ENCODE data around the gene ADGRL3. TPM values are rescaled to one million over a fixed set of nuclear protein-coding genes. Genes with fewer than 3 reads are reported as not detected.

The ADGRL3 gene
- total RNA-seq, 1 donor from 2014 or later, result 31.3 TPM

DNA sequence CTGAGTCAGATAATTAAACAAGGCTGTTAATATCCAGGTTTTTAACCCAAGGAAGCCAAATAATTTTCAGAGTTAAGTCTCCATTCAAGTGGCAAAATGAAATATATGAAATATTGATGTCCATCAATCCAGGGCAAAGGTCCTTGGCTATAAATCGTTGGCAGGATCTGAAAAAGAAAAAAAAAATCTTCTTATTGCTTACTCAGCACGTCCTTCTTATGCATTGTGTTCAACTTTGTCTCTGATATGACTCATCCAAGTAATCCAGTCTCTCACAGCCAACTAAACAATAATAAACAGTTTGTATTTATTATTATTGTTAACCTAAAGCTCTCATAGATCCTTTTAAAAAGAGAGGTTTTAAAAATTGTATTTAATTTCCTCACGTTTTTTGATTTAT is 851.2 kb downstream of the ADGRL3 start:
- Histone ChIP-seq H2AFZ (ENCODE audit: low read depth, low read length) (no peak overlapping the region), H4K20me1 (ENCODE audit: insufficient read depth, low read length) (no peaks in the 10 kb centered on the region), H3K27me3 (ENCODE audit: insufficient read depth, low read length) (no peaks in the 10 kb centered on the region), H3K27ac (ENCODE audit: low read depth, low read length) (no peak overlapping the region), H3K9me3 (ENCODE audit: insufficient read depth, low read depth, low read length) (no peaks in the 10 kb centered on the region), H3K4me3 (ENCODE audit: insufficient read depth, low read depth, low read length) (no peak overlapping the region), H3K9ac (ENCODE audit: low read length) (no peak overlapping the region), H3K36me3 (ENCODE audit: insufficient read depth, low read length) (no peaks in the 10 kb centered on the region), H3K79me2 (ENCODE audit: insufficient read depth, low read length) (no peaks in the 10 kb centered on the region), H3K4me2 (ENCODE audit: low read length) (no peak overlapping the region), H3K4me1 (ENCODE audit: insufficient read depth, low read length) (no peaks in the 10 kb centered on the region)
- Mint-ChIP-seq H3K27me3 (ENCODE audit: low read depth, unreplicated experiment) (no peaks in the 10 kb centered on the region), H3K9me3 (ENCODE audit: unreplicated experiment) (no peaks in the 10 kb centered on the region), H3K4me1 (ENCODE audit: low read depth, unreplicated experiment) (peaks cover 12% of the 10 kb centered on the region), H3K36me3 (ENCODE audit: low read depth, unreplicated experiment) (peaks cover 2% of the 10 kb centered on the region), H3K27ac (ENCODE audit: unreplicated experiment) (no peak overlapping the region), H3K4me3 (ENCODE audit: unreplicated experiment) (no peak overlapping the region)
- DNase-seq (ENCODE audit: low read depth), result no peak
- FAIRE-seq, result no peak
- TF ChIP-seq, protein P1, sequence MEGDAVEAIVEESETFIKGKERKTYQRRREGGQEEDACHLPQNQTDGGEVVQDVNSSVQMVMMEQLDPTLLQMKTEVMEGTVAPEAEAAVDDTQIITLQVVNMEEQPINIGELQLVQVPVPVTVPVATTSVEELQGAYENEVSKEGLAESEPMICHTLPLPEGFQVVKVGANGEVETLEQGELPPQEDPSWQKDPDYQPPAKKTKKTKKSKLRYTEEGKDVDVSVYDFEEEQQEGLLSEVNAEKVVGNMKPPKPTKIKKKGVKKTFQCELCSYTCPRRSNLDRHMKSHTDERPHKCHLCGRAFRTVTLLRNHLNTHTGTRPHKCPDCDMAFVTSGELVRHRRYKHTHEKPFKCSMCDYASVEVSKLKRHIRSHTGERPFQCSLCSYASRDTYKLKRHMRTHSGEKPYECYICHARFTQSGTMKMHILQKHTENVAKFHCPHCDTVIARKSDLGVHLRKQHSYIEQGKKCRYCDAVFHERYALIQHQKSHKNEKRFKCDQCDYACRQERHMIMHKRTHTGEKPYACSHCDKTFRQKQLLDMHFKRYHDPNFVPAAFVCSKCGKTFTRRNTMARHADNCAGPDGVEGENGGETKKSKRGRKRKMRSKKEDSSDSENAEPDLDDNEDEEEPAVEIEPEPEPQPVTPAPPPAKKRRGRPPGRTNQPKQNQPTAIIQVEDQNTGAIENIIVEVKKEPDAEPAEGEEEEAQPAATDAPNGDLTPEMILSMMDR (IDR thresholded peaks at IDR 0.05; ENCODE audit: insufficient read depth, low read depth, low read length), result no peak
- TF ChIP-seq EZH2 (IDR thresholded peaks at IDR 0.05; ENCODE audit: insufficient read depth, low read length), result no peak

DNA sequence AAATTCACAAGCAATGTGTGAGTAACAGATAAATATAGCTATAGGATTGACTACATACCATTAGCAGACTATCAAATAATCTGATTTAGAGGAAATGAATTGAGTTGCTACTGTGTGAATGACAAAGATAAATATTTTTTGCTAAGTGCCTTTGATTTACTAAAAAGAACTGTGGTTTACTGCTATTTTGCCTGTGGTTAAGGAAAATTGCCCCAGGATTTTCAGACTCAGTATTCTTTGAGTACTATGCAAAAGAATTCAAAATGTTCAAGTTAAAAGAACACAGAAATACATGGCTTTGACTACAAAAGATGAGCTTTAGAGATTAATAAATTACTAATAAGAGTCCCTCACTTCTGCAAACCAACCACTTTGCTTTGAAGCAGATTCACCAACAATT is 853.8 kb downstream of the ADGRL3 start:
- H3K4me3 ChIP-seq (ENCODE audit: insufficient read depth, low read depth, low read length), result no peak overlapping the region
- H3K27me3 ChIP-seq (ENCODE audit: insufficient read depth, low read length), result no peaks in the 10 kb centered on the region
- H3K4me3 Mint-ChIP-seq (ENCODE audit: unreplicated experiment), result no peak overlapping the region
- no peak overlapping the region for H3K9ac ChIP-seq (ENCODE audit: low read length)
- no peaks in the 10 kb centered on the region for H3K27me3 Mint-ChIP-seq (ENCODE audit: low read depth, unreplicated experiment)
- H4K20me1 ChIP-seq (ENCODE audit: insufficient read depth, low read length), result no peaks in the 10 kb centered on the region
- no peaks in the 10 kb centered on the region for H3K79me2 ChIP-seq (ENCODE audit: insufficient read depth, low read length)
- H3K27ac ChIP-seq (ENCODE audit: low read depth, low read length), result no peak overlapping the region
- H3K4me2 ChIP-seq (ENCODE audit: low read length), result no peak overlapping the region
- peaks cover 12% of the 10 kb centered on the region for H3K4me1 Mint-ChIP-seq (ENCODE audit: low read depth, unreplicated experiment)
- H3K36me3 Mint-ChIP-seq (ENCODE audit: low read depth, unreplicated experiment), result no peaks in the 10 kb centered on the region
- H3K9me3 ChIP-seq (ENCODE audit: insufficient read depth, low read depth, low read length), result no peaks in the 10 kb centered on the region
- H2AFZ ChIP-seq (ENCODE audit: low read depth, low read length), result no peak overlapping the region
- TF ChIP-seq, protein P1 (IDR thresholded peaks at IDR 0.05; ENCODE audit: insufficient read depth, low read depth, low read length), result no peak
- TF ChIP-seq EZH2 (IDR thresholded peaks at IDR 0.05; ENCODE audit: insufficient read depth, low read length), result no peak
- no peak overlapping the region for H3K27ac Mint-ChIP-seq (ENCODE audit: unreplicated experiment)
- H3K36me3 ChIP-seq (ENCODE audit: insufficient read depth, low read length), result no peaks in the 10 kb centered on the region
- DNase-seq (ENCODE audit: low read depth) (peak; percentile 9), FAIRE-seq (no peak)
- no peaks in the 10 kb centered on the region for H3K4me1 ChIP-seq (ENCODE audit: insufficient read depth, low read length)
- no peaks in the 10 kb centered on the region for H3K9me3 Mint-ChIP-seq (ENCODE audit: unreplicated experiment)

DNA sequence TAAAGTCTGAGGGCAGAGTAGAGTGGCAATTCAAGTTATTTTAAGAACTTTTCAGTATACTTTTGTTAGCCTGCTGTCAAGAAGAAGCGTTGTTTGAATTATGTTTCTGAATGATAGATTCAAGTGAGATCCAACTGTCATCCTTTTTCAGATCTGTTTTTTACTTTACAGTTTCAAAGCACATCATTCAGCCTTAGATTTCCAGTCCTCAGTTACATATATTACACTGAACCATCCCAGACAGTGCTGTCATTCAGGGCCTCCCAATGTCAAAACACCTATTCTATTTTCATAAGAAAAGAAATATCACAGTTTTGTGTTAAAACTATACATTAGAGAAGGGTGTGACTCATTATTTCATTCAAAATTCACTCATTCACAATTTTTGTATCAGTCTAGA is 856.9 kb downstream of the ADGRL3 start:
- Histone ChIP-seq H3K36me3 (ENCODE audit: insufficient read depth, low read length) (no peaks in the 10 kb centered on the region), H3K79me2 (ENCODE audit: insufficient read depth, low read length) (no peaks in the 10 kb centered on the region), H3K4me1 (ENCODE audit: insufficient read depth, low read length) (no peaks in the 10 kb centered on the region), H3K4me3 (ENCODE audit: insufficient read depth, low read depth, low read length) (no peak overlapping the region), H3K9ac (ENCODE audit: low read length) (no peak overlapping the region), H4K20me1 (ENCODE audit: insufficient read depth, low read length) (no peaks in the 10 kb centered on the region), H2AFZ (ENCODE audit: low read depth, low read length) (no peak overlapping the region), H3K9me3 (ENCODE audit: insufficient read depth, low read depth, low read length) (no peaks in the 10 kb centered on the region), H3K4me2 (ENCODE audit: low read length) (no peak overlapping the region), H3K27ac (ENCODE audit: low read depth, low read length) (no peak overlapping the region), H3K27me3 (ENCODE audit: insufficient read depth, low read length) (no peaks in the 10 kb centered on the region)
- Mint-ChIP-seq H3K27me3 (ENCODE audit: low read depth, unreplicated experiment) (no peaks in the 10 kb centered on the region), H3K4me3 (ENCODE audit: unreplicated experiment) (no peak overlapping the region), H3K4me1 (ENCODE audit: low read depth, unreplicated experiment) (peaks cover 18% of the 10 kb centered on the region), H3K36me3 (ENCODE audit: low read depth, unreplicated experiment) (no peaks in the 10 kb centered on the region), H3K9me3 (ENCODE audit: unreplicated experiment) (no peaks in the 10 kb centered on the region), H3K27ac (ENCODE audit: unreplicated experiment) (no peak overlapping the region)
- no peak for DNase-seq (ENCODE audit: low read depth)
- FAIRE-seq, result no peak
- TF ChIP-seq, protein P1 (IDR thresholded peaks at IDR 0.05; ENCODE audit: insufficient read depth, low read depth, low read length), result no peak
- no peak for TF ChIP-seq EZH2 (IDR thresholded peaks at IDR 0.05; ENCODE audit: insufficient read depth, low read length)
